H9 (cell line): ENCODE results near the gene SLC25A19. TPM values are rescaled to one million over a fixed set of nuclear protein-coding genes. Genes with fewer than 3 reads are reported as not detected.

Experiments
- DNase-seq: peaks from one replicate; pipeline ENCODE4 v3.0.0-alpha.2; 2017
- H2AFZ ChIP-seq: one replicate; pipeline ENCODE4 v1.6.1; 2013; ENCODE audit warnings: mild to moderate bottlenecking, low read length, control low read depth, moderate library complexity
- H2AK5ac ChIP-seq: 2 replicates; pipeline ENCODE4 v1.6.1; 2013; ENCODE audit warnings: low read length, control low read depth, mixed read lengths; ENCODE audit not compliant: insufficient read length
- H2BK120ac ChIP-seq: one replicate; pipeline ENCODE4 v1.6.1; 2013; ENCODE audit warnings: low read depth, mild to moderate bottlenecking, low read length, control low read depth, inconsistent platforms; ENCODE audit not compliant: poor library complexity, severe bottlenecking
- H2BK12ac ChIP-seq: 2 replicates; pipeline ENCODE4 v1.6.1; 2013; ENCODE audit warnings: low read length, control low read depth, mixed read lengths, low read depth; ENCODE audit not compliant: insufficient read length
- H2BK15ac ChIP-seq: 2 replicates; pipeline ENCODE4 v1.6.1; 2013; ENCODE audit warnings: low read depth, low read length, control low read depth
- H2BK20ac ChIP-seq: one replicate; pipeline ENCODE4 v1.6.1; 2013; ENCODE audit warnings: low read depth, mild to moderate bottlenecking, low read length, control low read depth, inconsistent platforms; ENCODE audit not compliant: poor library complexity, severe bottlenecking
- H2BK5ac ChIP-seq: 2 replicates; pipeline ENCODE4 v1.6.1; 2013; ENCODE audit warnings: low read length, control low read depth, mixed read lengths; ENCODE audit not compliant: insufficient read length
- H3K14ac ChIP-seq: 2 replicates; pipeline ENCODE4 v1.6.1; 2013; ENCODE audit warnings: low read length, control low read depth; ENCODE audit not compliant: insufficient read depth
- H3K18ac ChIP-seq: 2 replicates; pipeline ENCODE4 v1.6.1; 2013; ENCODE audit warnings: low read depth, mild to moderate bottlenecking, mixed read lengths, low read length, control low read depth; ENCODE audit not compliant: insufficient read length
- H3K23ac ChIP-seq: 2 replicates; pipeline ENCODE4 v1.6.1; 2013; ENCODE audit warnings: low read length, control low read depth, mixed read lengths, low read depth; ENCODE audit not compliant: insufficient read length
- H3K23me2 ChIP-seq: 2 replicates; pipeline ENCODE4 v1.6.1; 2013; ENCODE audit warnings: low read depth, mild to moderate bottlenecking, mixed read lengths, low read length, control low read depth; ENCODE audit not compliant: insufficient read length, poor library complexity, severe bottlenecking
- H3K27ac ChIP-seq: 2 replicates; pipeline ENCODE4 v1.5.1; 2013; ENCODE audit warnings: low read length, control low read depth, mixed read lengths, low read depth; ENCODE audit not compliant: insufficient read length
- H3K27me3 ChIP-seq: 2 replicates; pipeline ENCODE4 v1.6.1; 2013; ENCODE audit warnings: low read length, control low read depth, inconsistent platforms; ENCODE audit not compliant: insufficient read depth
- H3K4ac ChIP-seq: 2 replicates; pipeline ENCODE4 v1.6.1; 2013; ENCODE audit warnings: low read depth, mild to moderate bottlenecking, control low read depth, inconsistent platforms, low read length, moderate library complexity
- H3K4me1 ChIP-seq: 2 replicates; pipeline ENCODE4 v1.6.1; 2013; ENCODE audit warnings: low read length, control low read depth, inconsistent platforms; ENCODE audit not compliant: insufficient read depth
- H3K4me2 ChIP-seq: 2 replicates; pipeline ENCODE4 v1.6.1; 2013; ENCODE audit warnings: low read length, control low read depth, mixed read lengths; ENCODE audit not compliant: insufficient read length, insufficient read depth
- H3K56ac ChIP-seq: 2 replicates; pipeline ENCODE4 v1.6.1; 2013; ENCODE audit warnings: low read depth, mild to moderate bottlenecking, mixed read lengths, low read length, control low read depth; ENCODE audit not compliant: insufficient read length
- H3K79me1 ChIP-seq: 2 replicates; pipeline ENCODE4 v1.6.1; 2013; ENCODE audit warnings: low read depth, mild to moderate bottlenecking, moderate library complexity, low read length, control low read depth, inconsistent platforms; ENCODE audit not compliant: insufficient read depth, poor library complexity, severe bottlenecking
- H3K79me2 ChIP-seq: 2 replicates; pipeline ENCODE4 v1.6.1; 2013; ENCODE audit warnings: low read length, control low read depth, inconsistent platforms; ENCODE audit not compliant: insufficient read depth
- H3K9ac ChIP-seq: 2 replicates; pipeline ENCODE4 v1.6.1; 2013; ENCODE audit warnings: low read length, control low read depth, mixed read lengths; ENCODE audit not compliant: insufficient read length; ENCODE audit errors: extremely low read depth
- H3K9me3 ChIP-seq: one replicate; pipeline ENCODE4 v1.6.1; 2013; ENCODE audit warnings: low read depth, low read length, inconsistent platforms; ENCODE audit not compliant: control insufficient read depth
- H3T11ph ChIP-seq: one replicate; pipeline ENCODE4 v1.6.1; 2013; ENCODE audit warnings: mild to moderate bottlenecking, low read length, control low read depth, inconsistent platforms
- H4K20me1 ChIP-seq: one replicate; pipeline ENCODE4 v1.6.1; 2013; ENCODE audit not compliant: control insufficient read depth, insufficient read length, insufficient read depth
- H4K5ac ChIP-seq: 2 replicates; pipeline ENCODE4 v1.6.1; 2013; ENCODE audit warnings: low read depth, mild to moderate bottlenecking, mixed read lengths, low read length, control low read depth; ENCODE audit not compliant: insufficient read length
- H4K8ac ChIP-seq: replicated peaks from 2 replicates; pipeline ENCODE4 v1.6.1; 2013; ENCODE audit warnings: low read length, control low read depth, mixed read lengths, low read depth; ENCODE audit not compliant: insufficient read length
- H4K91ac ChIP-seq: 2 replicates; pipeline ENCODE4 v1.6.1; 2013; ENCODE audit warnings: low read depth, mild to moderate bottlenecking, moderate library complexity, mixed read lengths, low read length, control low read depth; ENCODE audit not compliant: insufficient read length
- H3K27ac Mint-ChIP-seq, 3 experiments: 2 replicates in 2 of 3; 3 replicates in 1 of 3; pipeline ENCODE4 v1.8.0; 2020 to 2021; ENCODE audit warnings: mixed read lengths in 3 of 3, mild to moderate bottlenecking in 1 of 3, moderate library complexity in 1 of 3
- H3K27me3 Mint-ChIP-seq: 2 replicates; pipeline ENCODE4 v1.8.0; 2021; ENCODE audit warnings: low read depth, mild to moderate bottlenecking, moderate library complexity, mixed read lengths
- H3K36me3 Mint-ChIP-seq, 3 experiments: 2 replicates in 2 of 3; 3 replicates in 1 of 3; pipeline ENCODE4 v1.8.0; 2020 to 2021; ENCODE audit warnings: low read depth in 3 of 3, mixed read lengths in 3 of 3; ENCODE audit not compliant: insufficient read depth in 1 of 3
- H3K4me1 Mint-ChIP-seq, 2 experiments: 2 replicates each; pipeline ENCODE4 v1.8.0; 2020; ENCODE audit warnings: mixed read lengths in 2 of 2
- H3K4me3 Mint-ChIP-seq, 2 experiments: 2 replicates in 1 of 2; 3 replicates in 1 of 2; pipeline ENCODE4 v1.8.0; 2020 to 2021; ENCODE audit warnings: mild to moderate bottlenecking in 2 of 2, mixed read lengths in 2 of 2, moderate library complexity in 1 of 2
- H3K9me3 Mint-ChIP-seq, 2 experiments: 2 replicates in 1 of 2; 3 replicates in 1 of 2; pipeline ENCODE4 v1.8.0; 2020; ENCODE audit warnings: mild to moderate bottlenecking in 2 of 2, mixed read lengths in 2 of 2, moderate library complexity in 1 of 2
- CTCF ChIP-seq: fragments of 200-600 bp; sonication (generic); conservative IDR thresholded peaks from 3 replicates; pipeline ENCODE4 v1.8.0; 2021; ENCODE audit warnings: antibody characterized with exemption, mild to moderate bottlenecking
- WGBS: extraction: QIAGEN DNeasy Blood & Tissue Kit; methylation state at CpG from one replicate; pipeline ENCODE4 v1.1.7; 2013; ENCODE audit warnings: missing lambda C conversion rate, low lambda C conversion rate, mixed read lengths; ENCODE audit not compliant: insufficient read length; ENCODE audit errors: extremely low coverage; 5-methylcytosine and 5-hydroxymethylcytosine counted together
- total RNA-seq: library from RNA; stranded (reverse); gene quantifications from 2 replicates; pipeline ENCODE4 v1.2.1, GENCODE V29; 2021

The SLC25A19 gene
- total RNA-seq, 1 experiment from 2014 or later, result 24.2 TPM

DNA sequence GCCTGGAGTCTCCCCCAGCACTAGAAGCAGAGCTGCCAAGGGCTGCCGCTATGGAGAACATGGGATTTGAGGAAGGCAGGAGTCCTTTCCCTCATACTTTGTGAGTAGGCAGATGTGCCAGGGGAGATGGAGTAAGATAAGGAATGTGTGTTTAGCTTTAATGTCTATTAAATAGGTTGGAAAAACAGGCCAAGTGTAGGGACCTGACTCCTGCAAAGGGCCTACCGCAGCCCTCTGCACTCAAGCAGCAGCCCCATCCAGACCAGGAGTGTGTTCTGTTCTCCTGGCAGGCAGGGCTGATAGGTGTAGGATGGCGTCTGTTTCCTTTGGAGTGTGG, 16.4 kb downstream of the SLC25A19 start:
- H3K27me3 ChIP-seq, result no peaks in the 10 kb centered on the region
- H3K23ac ChIP-seq, result no peak overlapping the region
- H4K91ac ChIP-seq, result no peak overlapping the region
- DNase-seq, result no peak
- no peak overlapping the region for H2BK120ac ChIP-seq
- no peak overlapping the region for H4K8ac ChIP-seq
- H3K4me3 Mint-ChIP-seq, result peak overlapping the region; percentile 72 to 83; a peak in 4 of 5 replicates
- H2BK12ac ChIP-seq, result no peak overlapping the region
- no peak overlapping the region for H3K27ac ChIP-seq
- H3K4me1 Mint-ChIP-seq, result peaks cover 13 to 16% of the 10 kb centered on the region in 2 experiments
- no peak overlapping the region for H2BK5ac ChIP-seq
- no peak overlapping the region for H2BK15ac ChIP-seq
- no peak for TF ChIP-seq CTCF
- no peaks in the 10 kb centered on the region; the same call in 1 of the 2 replicates for H3K27me3 Mint-ChIP-seq
- no peaks in the 10 kb centered on the region for H3K9me3 ChIP-seq
- 0 out of 2 replicates have a peak, but pooled peaks cover 2% of the 10 kb centered on the region for H3K4me1 ChIP-seq
- H2AFZ ChIP-seq, result no peak overlapping the region
- no peak overlapping the region for H3K4ac ChIP-seq
- H3K18ac ChIP-seq, result no peak overlapping the region
- no peak overlapping the region for H3K27ac Mint-ChIP-seq
- H3K79me1 ChIP-seq, result no peaks in the 10 kb centered on the region
- H3T11ph ChIP-seq, result no peak overlapping the region
- no peak overlapping the region for H2AK5ac ChIP-seq
- no peak overlapping the region for H3K4me2 ChIP-seq
- no peak overlapping the region for H4K5ac ChIP-seq
- no peak overlapping the region for H3K9ac ChIP-seq
- no peak overlapping the region for H3K56ac ChIP-seq
- no peak overlapping the region for H2BK20ac ChIP-seq
- no peak overlapping the region for H3K14ac ChIP-seq
- H3K9me3 Mint-ChIP-seq, result no peaks in the 10 kb centered on the region
- no CpG with 5 or more reads among the region's 3 CpGs for WGBS
- H3K79me2 ChIP-seq, result no peaks in the 10 kb centered on the region
- H3K23me2 ChIP-seq, result peaks cover 22% of the 10 kb centered on the region
- peaks cover 0 to 25% (median 23%) of the 10 kb centered on the region in 3 experiments; a peak in 6 of 7 replicates for H3K36me3 Mint-ChIP-seq
- no peaks in the 10 kb centered on the region for H4K20me1 ChIP-seq
